GM12891 (cell line): Measurements from ENCODE around the gene KIF22.

Experiments
- POLR2A ChIP-seq: IDR thresholded peaks from 2 replicates; pipeline ENCODE4 v1.6.1; 2011; ENCODE audit warnings: low read depth, low read length, control low read depth
- POLR2AphosphoS5 ChIP-seq: IDR thresholded peaks from 2 replicates; pipeline ENCODE4 v1.6.1; 2011; ENCODE audit warnings: low read depth, low read length, control low read depth
- POU2F2 ChIP-seq: IDR thresholded peaks from 2 replicates; pipeline ENCODE4 v1.6.1; 2011; ENCODE audit warnings: low read depth, mild to moderate bottlenecking, control low read depth, low read length, moderate library complexity
- TAF1 ChIP-seq: IDR thresholded peaks from 2 replicates; pipeline ENCODE4 v1.6.1; 2011; ENCODE audit warnings: low read depth, low read length, control low read depth

DNA sequence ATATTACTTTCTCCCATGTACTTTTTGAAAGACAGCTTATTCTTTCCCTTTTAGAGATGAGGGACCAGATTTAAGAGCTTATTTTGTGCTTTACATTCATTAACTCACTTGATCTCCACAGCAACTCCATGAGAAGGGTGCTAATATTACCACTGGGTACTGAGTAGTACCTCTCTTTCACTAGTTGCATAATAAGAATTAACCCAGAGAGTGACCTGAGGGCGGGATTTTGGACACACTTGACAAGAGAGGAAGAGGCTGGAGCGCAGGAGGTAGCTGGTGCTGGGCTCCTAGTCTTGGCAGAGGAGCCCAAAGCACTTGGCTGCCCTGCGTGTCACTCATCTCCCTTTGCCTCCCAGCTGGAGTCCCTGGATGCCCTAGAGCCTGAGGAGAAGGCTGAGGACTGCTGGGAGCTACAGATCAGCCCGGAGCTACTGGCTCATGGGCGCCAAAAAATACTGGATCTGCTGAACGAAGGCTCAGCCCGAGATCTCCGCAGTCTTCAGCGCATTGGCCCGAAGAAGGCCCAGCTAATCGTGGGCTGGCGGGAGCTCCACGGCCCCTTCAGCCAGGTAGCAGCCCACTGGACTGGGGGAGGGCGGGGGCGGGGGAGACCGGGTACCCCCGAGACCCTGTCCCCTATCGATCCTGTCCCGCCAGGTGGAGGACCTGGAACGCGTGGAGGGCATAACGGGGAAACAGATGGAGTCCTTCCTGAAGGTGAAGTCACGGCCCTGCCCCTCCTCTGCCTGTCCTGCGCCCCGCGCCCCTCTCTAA lies 14.1 kb downstream of the KIF22 start:
- TF ChIP-seq TAF1 (no peak), POLR2A (no peak), POU2F2 (no peak), POLR2AphosphoS5 (0 out of 2 replicates have a peak, but pooled peaks have one; percentile 16)
